CD8-positive, alpha-beta memory T cell (primary cell): Measurements from ENCODE around the gene PTPN22. TPM values are rescaled to one million over a fixed set of nuclear protein-coding genes. Genes with fewer than 3 reads are reported as not detected.

Experiments used
- CTCF ChIA-PET: fragments of 350-600 bp; sonication (Branson Sonifier 250); formaldehyde crosslinking; loops from one replicate; lab custom pipeline; 2021; ENCODE audit warnings: antibody characterized with exemption; lab: Charles Lee
- POLR2A ChIA-PET: fragments of 350-600 bp; sonication (Branson Sonifier 250); formaldehyde crosslinking; loops from one replicate; lab custom pipeline; 2021; ENCODE audit warnings: antibody characterized with exemption; lab: Charles Lee
- DNase-seq, 5 donors: peaks; one replicate each; pipeline versions ENCODE4 v3.0.0 to v3.0.0-alpha.2; 2020 to 2022; ENCODE audit warnings: mixed read lengths in 1 of 5
- H3K27ac ChIP-seq: one replicate; pipeline ENCODE4 v1.7.0; 2013; ENCODE audit warnings: low read depth, mild to moderate bottlenecking, low read length, moderate library complexity
- H3K27me3 ChIP-seq: 2 replicates; pipeline ENCODE4 v1.7.0; 2013; ENCODE audit warnings: low read length, mild to moderate bottlenecking; ENCODE audit not compliant: insufficient read depth, poor library complexity, severe bottlenecking
- H3K36me3 ChIP-seq: 2 replicates; pipeline ENCODE4 v1.7.0; 2013; ENCODE audit warnings: mild to moderate bottlenecking, low read length, moderate library complexity; ENCODE audit not compliant: insufficient read depth
- H3K4me1 ChIP-seq: 2 replicates; pipeline ENCODE4 v1.7.0; 2013; ENCODE audit warnings: mild to moderate bottlenecking, low read length, moderate library complexity; ENCODE audit not compliant: insufficient read depth
- H3K4me3 ChIP-seq: 2 replicates; pipeline ENCODE4 v1.7.0; 2013; ENCODE audit warnings: mild to moderate bottlenecking, low read length
- H3K9me3 ChIP-seq: 2 replicates; pipeline ENCODE4 v1.7.0; 2013; ENCODE audit warnings: mild to moderate bottlenecking, low read length
- H3K27ac Mint-ChIP-seq, 8 donors: one replicate each; pipeline ENCODE4 v1.8.0; 2020 to 2021; ENCODE audit warnings: mixed read lengths in 8 of 8, mild to moderate bottlenecking in 6 of 8, inconsistent platforms in 3 of 8, moderate library complexity in 3 of 8
- H3K27me3 Mint-ChIP-seq, 2 donors: one replicate each; pipeline ENCODE4 v1.8.0; 2020 to 2021; ENCODE audit warnings: mixed read lengths in 2 of 2, mild to moderate bottlenecking in 1 of 2, moderate library complexity in 1 of 2
- H3K36me3 Mint-ChIP-seq, 3 donors: one replicate each; pipeline ENCODE4 v1.8.0; 2020 to 2021; ENCODE audit warnings: mixed read lengths in 3 of 3, inconsistent platforms in 1 of 3, mild to moderate bottlenecking in 1 of 3
- H3K4me1 Mint-ChIP-seq, 3 donors: one replicate each; pipeline ENCODE4 v1.8.0; 2020 to 2021; ENCODE audit warnings: mixed read lengths in 3 of 3, inconsistent platforms in 1 of 3, mild to moderate bottlenecking in 1 of 3
- H3K4me3 Mint-ChIP-seq, 7 donors: one replicate each; pipeline ENCODE4 v1.8.0; 2020 to 2021; ENCODE audit warnings: mixed read lengths in 7 of 7, mild to moderate bottlenecking in 6 of 7, moderate library complexity in 4 of 7, inconsistent platforms in 2 of 7
- H3K9me3 Mint-ChIP-seq, 5 donors: one replicate each; pipeline ENCODE4 v1.8.0; 2020 to 2022; ENCODE audit warnings: mixed read lengths in 5 of 5, mild to moderate bottlenecking in 3 of 5, moderate library complexity in 2 of 5, inconsistent platforms in 1 of 5
- polyA plus RNA-seq: library from polyadenylated mRNA; unstranded; fragments of 300-500 nt; fragmentation: Illumina TruSeq; gene quantifications from one replicate; pipeline ENCODE4 v1.2.3, GENCODE V29; 2021
- total RNA-seq, 2 experiments: library from RNA; stranded (reverse); gene quantifications; one replicate each; pipeline ENCODE4 v1.2.3, GENCODE V29; 2021

PTPN22 gene
- total and polyA plus RNA-seq, 3 experiments from 2014 or later: 57.7 to 83.2 (median 66.5) TPM

- POLR2A ChIA-PET: no interaction called here
- Mint-ChIP-seq H3K36me3 (peaks cover 0 to 39% (median 6%) of the 10 kb centered on the region in 3 donors), H3K4me3 (peak overlapping the region; percentile 94 to 100 (median 97)), H3K9me3 (no peaks in the 10 kb centered on the region), H3K27me3 (no peaks in the 10 kb centered on the region), H3K4me1 (peaks cover 47 to 73% (median 66%) of the 10 kb centered on the region in 3 donors), H3K27ac (peak overlapping the region in 7 of 8 donors; percentile 59 to 98 (median 85))
- Histone ChIP-seq H3K27me3 (no peaks in the 10 kb centered on the region), H3K27ac (peak overlapping the region; percentile 89), H3K4me3 (peak overlapping the region; percentile 21), H3K9me3 (no peaks in the 10 kb centered on the region), H3K36me3 (no peaks in the 10 kb centered on the region), H3K4me1 (peaks cover 54% of the 10 kb centered on the region)
- CTCF ChIA-PET: no interaction called here
- DNase-seq: no peak
Measured at GRCh38 chr1:113809670-113810602, 61.6 kb downstream of the PTPN22 start.

DNA sequence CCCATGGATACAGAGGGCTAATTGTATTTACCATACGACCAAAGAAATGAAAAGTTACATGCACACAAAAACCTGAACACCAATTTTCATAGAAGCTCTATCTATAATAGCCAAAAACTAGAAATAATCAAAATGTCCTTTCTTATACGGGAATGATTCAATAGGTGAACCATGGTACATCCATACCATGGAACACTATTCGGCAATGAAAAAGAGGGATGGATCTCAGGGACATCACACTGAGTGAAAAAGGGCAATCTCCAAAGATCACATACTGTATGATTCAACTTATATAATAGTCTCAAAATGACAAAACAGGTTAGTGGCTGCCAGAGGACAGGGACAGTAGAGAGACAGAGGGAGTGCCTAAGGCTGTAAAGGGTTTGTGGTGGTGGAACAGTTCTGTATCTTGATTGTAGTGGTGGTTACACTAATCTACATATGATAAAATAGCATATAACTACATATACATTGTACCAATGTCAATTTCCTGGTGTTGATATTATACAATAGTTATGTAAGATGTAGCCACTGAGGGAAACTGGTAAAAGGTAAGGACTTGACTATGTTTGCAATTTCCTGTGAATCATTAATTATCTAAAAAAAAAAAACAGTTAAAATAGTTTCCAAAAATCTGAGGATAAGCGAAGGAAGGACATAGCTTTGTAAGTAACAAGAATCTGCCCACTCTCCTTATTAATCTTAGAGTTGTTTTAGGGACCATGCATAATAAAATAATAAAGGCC is 62.9 kb downstream of the PTPN22 start:
- no peaks in the 10 kb centered on the region for H3K9me3 ChIP-seq
- Mint-ChIP-seq H3K36me3 (peaks cover 0 to 43% (median 6%) of the 10 kb centered on the region in 3 donors), H3K27ac (peak overlapping the region; percentile 25 to 95 (median 70)), H3K4me1 (peaks cover 56 to 86% (median 78%) of the 10 kb centered on the region in 3 donors), H3K27me3 (no peaks in the 10 kb centered on the region), H3K4me3 (peak overlapping the region; percentile 58 to 98 (median 67)), H3K9me3 (no peaks in the 10 kb centered on the region)
- POLR2A ChIA-PET: interaction anchor here (0.6 kb wide), 1 partner anchor 93 kb away, joined by 6 read pairs; no protein-coding TSS in a partner anchor
- H3K4me3 ChIP-seq: no peak overlapping the region
- H3K36me3 ChIP-seq: no peaks in the 10 kb centered on the region
- no peak for DNase-seq
- no peak overlapping the region for H3K27ac ChIP-seq
- CTCF ChIA-PET: interaction anchor here (1.1 kb wide), 1 partner anchor 18 kb away, joined by 3 read pairs; no protein-coding TSS in a partner anchor
- H3K4me1 ChIP-seq: peaks cover 67% of the 10 kb centered on the region
- no peaks in the 10 kb centered on the region for H3K27me3 ChIP-seq

DNA sequence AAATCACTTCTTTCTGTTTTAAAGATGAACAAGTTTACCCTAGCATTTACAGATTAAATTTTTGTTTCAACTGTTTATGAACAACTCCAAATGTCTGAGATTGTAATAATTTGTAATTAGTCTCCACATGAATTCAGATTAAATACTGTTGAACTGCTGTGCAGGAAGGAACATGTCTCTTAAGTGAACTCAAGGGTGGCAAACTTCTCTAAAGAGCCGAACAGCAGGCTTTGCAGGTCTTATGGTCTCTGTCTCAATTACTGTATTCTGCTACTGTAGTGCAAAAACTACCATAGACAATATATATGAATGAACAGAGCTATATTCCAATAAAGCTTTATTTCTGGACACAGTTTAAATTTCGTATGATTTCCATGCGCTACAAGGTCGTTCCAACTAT is 65.9 kb downstream of the PTPN22 start:
- no peak overlapping the region for H3K27ac ChIP-seq
- Mint-ChIP-seq H3K27me3 (no peaks in the 10 kb centered on the region), H3K4me3 (peak overlapping the region in 4 of 7 donors; percentile 2 to 40 (median 18)), H3K4me1 (peaks cover 77 to 99% (median 95%) of the 10 kb centered on the region in 3 donors), H3K9me3 (no peaks in the 10 kb centered on the region), H3K36me3 (peaks cover 0 to 36% (median 6%) of the 10 kb centered on the region in 3 donors), H3K27ac (peak overlapping the region in 2 of 8 donors; percentile 15 to 18)
- no peaks in the 10 kb centered on the region for H3K9me3 ChIP-seq
- H3K4me1 ChIP-seq: peaks cover 90% of the 10 kb centered on the region
- ChIA-PET POLR2A (interaction anchor here (0.8 kb wide), 1 partner anchor 9 kb away, joined by 3 read pairs; no protein-coding TSS in a partner anchor), CTCF (interaction anchor here (0.7 kb wide), 1 partner anchor 13 kb away, joined by 3 read pairs; no protein-coding TSS in a partner anchor)
- no peaks in the 10 kb centered on the region for H3K27me3 ChIP-seq
- no peak for DNase-seq
- H3K4me3 ChIP-seq: no peak overlapping the region
- no peaks in the 10 kb centered on the region for H3K36me3 ChIP-seq

DNA sequence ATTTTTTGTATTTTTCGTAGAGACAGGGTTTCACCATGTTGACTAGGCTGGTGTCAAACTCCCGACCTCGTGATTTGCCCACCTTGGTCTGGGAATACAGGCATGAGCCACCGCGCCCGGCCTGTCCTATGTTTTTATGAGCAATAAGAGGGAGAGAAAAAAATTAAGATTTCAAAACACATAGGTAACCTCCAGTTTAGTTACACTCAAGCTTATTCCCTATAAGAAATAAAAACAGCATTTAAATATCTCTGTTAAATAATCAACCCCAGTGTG is 66.3 kb downstream of the PTPN22 start:
- Histone ChIP-seq H3K36me3 (no peaks in the 10 kb centered on the region), H3K27me3 (no peaks in the 10 kb centered on the region), H3K9me3 (no peaks in the 10 kb centered on the region), H3K27ac (no peak overlapping the region), H3K4me3 (no peak overlapping the region), H3K4me1 (peaks cover 91% of the 10 kb centered on the region)
- H3K9me3 Mint-ChIP-seq: no peaks in the 10 kb centered on the region
- no peaks in the 10 kb centered on the region for H3K27me3 Mint-ChIP-seq
- no peak for DNase-seq
- ChIA-PET CTCF (no interaction called here), POLR2A (no interaction called here)
- peak overlapping the region in 3 of 8 donors; percentile 15 to 27 (median 18) for H3K27ac Mint-ChIP-seq
- peaks cover 0 to 36% (median 6%) of the 10 kb centered on the region in 3 donors for H3K36me3 Mint-ChIP-seq
- H3K4me1 Mint-ChIP-seq: peaks cover 78 to 100% (median 95%) of the 10 kb centered on the region in 3 donors
- H3K4me3 Mint-ChIP-seq: peak overlapping the region in 3 of 7 donors; percentile 15 to 40 (median 39)

GRCh38 chr1:113804421-113805255 is 66.9 kb downstream of the PTPN22 start:
- H3K27me3 Mint-ChIP-seq: no peaks in the 10 kb centered on the region
- no peaks in the 10 kb centered on the region for H3K27me3 ChIP-seq
- no peak overlapping the region for H3K4me3 ChIP-seq
- H3K27ac ChIP-seq: no peak overlapping the region
- no peaks in the 10 kb centered on the region for H3K9me3 ChIP-seq
- H3K36me3 Mint-ChIP-seq: peaks cover 0 to 34% (median 6%) of the 10 kb centered on the region in 3 donors
- DNase-seq: no peak
- H3K4me3 Mint-ChIP-seq: peak overlapping the region in 5 of 7 donors; percentile 1 to 51 (median 15)
- no peaks in the 10 kb centered on the region for H3K9me3 Mint-ChIP-seq
- ChIA-PET POLR2A (interaction anchor here (0.6 kb wide), 1 partner anchor 46 kb away, joined by 4 read pairs; no protein-coding TSS in a partner anchor), CTCF (interaction anchor here (1.7 kb wide), 2 partner anchors 7 to 12 kb away, joined by 6 to 8 read pairs; partner anchors contain the start of gene RSBN1)
- peaks cover 91% of the 10 kb centered on the region for H3K4me1 ChIP-seq
- peak overlapping the region in 1 of 8 donors; percentile 12 for H3K27ac Mint-ChIP-seq
- H3K4me1 Mint-ChIP-seq: peaks cover 78 to 98% (median 93%) of the 10 kb centered on the region in 3 donors
- no peaks in the 10 kb centered on the region for H3K36me3 ChIP-seq

DNA sequence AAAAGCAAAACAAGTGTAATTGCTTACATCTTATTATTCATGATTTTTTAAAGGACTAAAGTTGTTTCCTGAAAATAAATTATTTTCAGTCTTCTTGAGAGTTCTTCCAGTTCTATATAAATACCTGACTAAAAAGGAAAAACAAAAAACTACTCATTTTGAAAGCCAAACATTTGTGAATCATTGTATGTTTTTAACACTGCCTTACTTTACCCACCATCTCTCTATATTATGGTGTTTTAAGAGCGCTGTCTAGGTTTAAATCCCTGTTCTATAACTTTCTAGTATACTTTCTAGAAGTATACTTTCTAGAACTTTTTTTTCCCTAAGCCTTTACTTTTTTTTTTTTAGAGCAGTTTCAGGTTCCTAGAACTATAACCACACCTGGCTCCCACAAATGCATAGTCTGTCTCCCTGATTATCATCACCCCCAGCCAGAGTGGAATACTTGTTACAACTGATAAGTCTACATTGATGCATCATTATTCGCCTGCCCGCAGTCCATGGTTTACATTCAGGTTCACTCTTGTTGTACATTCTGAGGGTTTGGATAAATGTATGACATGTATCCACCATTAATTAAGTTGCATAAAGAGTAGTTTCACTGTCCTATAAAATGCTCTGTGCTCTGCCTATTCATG is 69.0 kb downstream of the PTPN22 start:
- Mint-ChIP-seq H3K4me3 (peak overlapping the region in 4 of 7 donors; percentile 9 to 42 (median 24)), H3K9me3 (no peaks in the 10 kb centered on the region), H3K27me3 (no peaks in the 10 kb centered on the region), H3K4me1 (peaks cover 74 to 95% (median 95%) of the 10 kb centered on the region in 3 donors), H3K27ac (peak overlapping the region in 4 of 8 donors; percentile 1 to 37 (median 21)), H3K36me3 (peaks cover 0 to 29% (median 11%) of the 10 kb centered on the region in 3 donors)
- no peak overlapping the region for H3K4me3 ChIP-seq
- peaks cover 81% of the 10 kb centered on the region for H3K4me1 ChIP-seq
- H3K27ac ChIP-seq: no peak overlapping the region
- H3K36me3 ChIP-seq: peaks cover 3% of the 10 kb centered on the region
- no peaks in the 10 kb centered on the region for H3K9me3 ChIP-seq
- DNase-seq: no peak
- ChIA-PET POLR2A (no interaction called here), CTCF (interaction anchor here (1.7 kb wide), 2 partner anchors 9 kb away, joined by 6 to 8 read pairs; partner anchors contain the start of gene RSBN1)
- H3K27me3 ChIP-seq: no peaks in the 10 kb centered on the region

- H3K9me3 Mint-ChIP-seq: no peaks in the 10 kb centered on the region
- H3K27ac Mint-ChIP-seq: peak overlapping the region in 3 of 8 donors; percentile 5 to 71 (median 26)
- no peaks in the 10 kb centered on the region for H3K27me3 Mint-ChIP-seq
- peaks cover 65% of the 10 kb centered on the region for H3K4me1 ChIP-seq
- CTCF ChIA-PET: no interaction called here
- no peaks in the 10 kb centered on the region for H3K27me3 ChIP-seq
- H3K4me3 ChIP-seq: no peak overlapping the region
- peaks cover 66 to 88% (median 87%) of the 10 kb centered on the region in 3 donors for H3K4me1 Mint-ChIP-seq
- H3K9me3 ChIP-seq: no peaks in the 10 kb centered on the region
- DNase-seq: no peak
- peaks cover 13% of the 10 kb centered on the region for H3K36me3 ChIP-seq
- no peak overlapping the region for H3K27ac ChIP-seq
- H3K36me3 Mint-ChIP-seq: peaks cover 6 to 36% (median 15%) of the 10 kb centered on the region in 3 donors
- POLR2A ChIA-PET: no interaction called here
- H3K4me3 Mint-ChIP-seq: peak overlapping the region in 2 of 7 donors; percentile 5 to 54
Measured at GRCh38 chr1:113800487-113800886, 71.0 kb downstream of the PTPN22 start.
